GM18858 (cell line): Measurements from ENCODE around the gene COL3A1.

Experiments used
- ATAC-seq: cut with Tn5 transposase; IDR thresholded peaks from one replicate; pipeline ENCODE4 v1.9.1; 2021; ENCODE audit not compliant: unreplicated experiment

COL3A1 gene

GRCh38 chr2:189015359-189015758, 41.2 kb downstream of the COL3A1 start:
- ATAC-seq: no peak

DNA sequence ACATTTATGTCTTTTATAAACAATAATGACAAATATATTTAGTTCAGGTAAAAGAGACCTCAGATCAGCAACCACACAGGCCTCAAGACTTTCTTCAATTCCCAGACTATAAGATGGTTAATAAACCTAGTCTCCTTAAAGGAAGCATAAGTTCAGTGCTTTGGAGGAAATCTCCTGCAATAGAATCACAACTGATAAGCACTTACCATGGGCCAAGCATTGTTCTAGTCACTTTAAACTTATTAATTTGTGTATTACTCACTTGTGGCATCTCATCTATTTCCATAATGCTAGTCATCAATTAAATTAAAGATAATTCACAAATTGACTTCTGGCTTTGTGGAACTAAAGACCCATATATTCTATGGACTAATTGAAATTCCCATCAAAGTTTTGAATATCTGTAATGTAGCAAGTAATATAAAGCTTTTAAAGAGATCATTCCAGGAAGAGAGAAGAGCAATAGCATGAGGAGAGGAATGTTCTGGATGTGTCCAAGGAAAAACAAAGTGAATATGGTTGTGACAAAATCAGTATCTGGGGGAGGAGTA, 42.2 kb downstream of the COL3A1 start:
- ATAC-seq: no peak

DNA sequence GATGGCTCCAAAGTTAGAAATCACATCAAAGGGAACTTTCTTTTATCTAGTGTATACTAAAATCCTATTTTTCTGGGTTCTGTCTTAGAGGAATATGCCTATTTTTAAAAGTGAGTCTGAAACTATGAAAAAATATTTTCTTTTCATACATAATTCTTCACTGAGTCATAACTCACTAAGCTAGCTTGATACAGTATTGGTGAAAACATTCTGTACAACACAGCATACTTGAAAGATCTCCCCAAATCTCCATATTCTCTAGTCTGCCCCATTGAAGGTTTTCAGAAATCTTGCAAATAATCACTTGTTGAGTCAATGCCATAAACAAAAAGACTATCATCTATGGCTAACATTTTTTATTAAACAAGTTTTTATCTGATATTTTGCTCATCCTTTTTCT, 44.5 kb downstream of the COL3A1 start:
- ATAC-seq: no peak

- no peak for ATAC-seq
These were observed 46.0 kb downstream of the COL3A1 start for GRCh38 chr2:189020179-189020578.

- ATAC-seq: no peak
These were observed 47.9 kb downstream of the COL3A1 start for GRCh38 chr2:189022053-189022481.

GRCh38 chr2:189022492-189022891, 48.3 kb downstream of the COL3A1 start:
- no peak for ATAC-seq

GRCh38 chr2:189024901-189025618, 50.9 kb downstream of the COL3A1 start:
- no peak for ATAC-seq

DNA sequence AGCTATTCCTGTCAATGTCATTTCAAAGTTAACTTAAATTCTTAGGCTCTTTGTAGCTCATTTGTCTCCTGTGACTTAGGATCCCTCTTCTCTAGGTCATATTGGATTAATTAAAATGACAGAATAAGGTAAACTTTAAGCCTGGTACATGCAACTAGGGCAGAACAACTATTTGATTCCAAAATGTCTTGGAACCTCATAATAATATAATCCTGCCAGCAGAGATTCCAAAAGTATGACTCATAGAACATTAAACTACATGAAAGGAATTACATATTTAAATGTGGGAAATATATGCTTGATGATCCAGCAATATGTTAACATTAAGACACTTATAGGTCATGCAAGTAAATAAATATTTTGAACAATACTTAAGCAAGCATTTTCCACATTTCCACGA, 63.3 kb downstream of the COL3A1 start:
- ATAC-seq: no peak

- no peak for ATAC-seq
These were observed 71.7 kb downstream of the COL3A1 start for GRCh38 chr2:189045836-189046235.

- ATAC-seq: no peak
These were observed 72.1 kb downstream of the COL3A1 start for GRCh38 chr2:189046320-189046719.

- no peak for ATAC-seq
These were observed 73.2 kb downstream of the COL3A1 start for GRCh38 chr2:189047171-189047888.

DNA sequence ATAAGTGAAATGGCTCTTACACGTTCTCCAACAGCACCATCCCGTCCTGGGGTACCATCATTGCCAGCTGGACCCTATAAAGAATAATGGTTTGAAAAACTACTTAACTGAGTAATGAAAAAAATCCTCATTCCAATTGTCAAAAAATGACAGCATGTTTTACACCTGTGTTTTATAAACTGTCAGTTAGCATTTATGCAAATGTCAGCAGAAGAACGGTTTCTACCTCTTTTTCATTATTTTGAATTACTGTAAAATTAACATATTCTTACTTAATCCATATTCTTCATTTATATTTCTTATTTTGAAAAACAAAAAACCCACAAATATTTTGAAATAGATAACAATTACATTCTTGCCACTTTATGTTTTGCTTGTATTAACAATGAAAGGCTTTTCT, 74.0 kb downstream of the COL3A1 start:
- no peak for ATAC-seq

GRCh38 chr2:189049709-189050164, 75.6 kb downstream of the COL3A1 start:
- ATAC-seq: no peak

- no peak for ATAC-seq
These were observed 76.1 kb downstream of the COL3A1 start for GRCh38 chr2:189050165-189050712.

DNA sequence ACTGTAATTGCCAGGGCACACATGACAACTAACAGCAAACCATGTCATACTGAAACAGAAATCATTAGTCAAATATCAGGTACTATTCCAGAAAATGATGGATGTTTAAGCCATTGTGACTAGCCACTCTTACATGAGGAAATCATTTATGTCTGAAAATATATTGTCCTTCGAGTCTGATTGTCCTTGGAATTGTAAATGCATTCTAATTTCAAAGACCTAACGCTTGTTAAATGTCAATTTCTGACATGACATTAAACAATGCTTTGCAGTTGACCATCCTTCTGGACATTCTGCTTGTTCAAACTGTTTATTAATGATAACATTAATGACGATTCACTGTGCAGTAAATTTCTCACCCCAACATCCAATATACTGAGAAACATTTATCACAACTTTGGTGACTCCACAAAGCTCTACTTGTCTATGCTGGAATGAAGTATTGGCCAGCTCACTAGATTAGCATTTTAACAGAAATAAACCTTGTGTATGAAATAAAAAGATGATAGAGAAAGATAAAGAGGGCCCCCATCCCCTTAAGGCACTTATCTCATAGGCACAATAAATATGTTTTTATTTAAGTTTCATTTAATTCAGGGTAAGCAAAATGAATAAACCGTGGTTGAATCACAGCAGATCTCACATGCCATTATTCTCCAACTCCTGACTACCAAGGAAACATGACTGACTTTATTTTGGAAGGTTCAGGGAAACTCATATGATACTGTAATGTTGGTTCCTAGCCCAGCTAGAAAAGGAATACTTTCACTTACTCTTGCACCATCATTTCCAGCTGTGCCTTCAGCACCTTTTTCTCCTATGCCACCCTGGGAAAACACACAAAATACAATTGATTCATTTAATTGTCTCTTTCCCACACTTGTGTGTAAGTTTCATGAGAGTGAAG, 82.3 kb downstream of the COL3A1 start:
- ATAC-seq: no peak

DNA sequence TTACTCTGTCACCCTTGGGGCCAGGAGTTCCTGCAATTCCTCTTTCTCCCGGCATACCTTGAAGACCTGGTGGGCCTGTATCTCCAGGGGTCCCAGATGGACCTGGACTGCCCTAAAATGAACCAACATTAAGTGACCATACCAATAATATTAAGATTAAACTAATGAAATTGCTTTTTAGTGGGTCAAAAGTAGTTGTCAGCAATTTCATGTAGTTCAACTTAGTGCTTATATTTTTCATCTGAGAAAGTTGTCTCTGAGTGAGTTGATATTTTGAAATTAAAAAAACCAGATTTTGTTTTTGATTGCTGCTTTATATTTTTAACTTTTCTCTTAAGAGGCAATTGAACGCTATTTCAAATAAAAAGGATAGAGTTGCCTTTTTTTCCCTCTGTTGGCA, 83.1 kb downstream of the COL3A1 start:
- no peak for ATAC-seq

- ATAC-seq: no peak
These were observed 86.0 kb downstream of the COL3A1 start for GRCh38 chr2:189060096-189060642.
